NB4 (cell line): ENCODE results near the gene ZNF618.
"Not testable (repeated sequence)": the region's sequence is repeated elsewhere in the genome, so short reads cannot be mapped to it uniquely, and the experiment has no call there.

Experiments used
- DNase-seq: peaks from one replicate; pipeline ENCODE4 v3.0.0; 2010; ENCODE audit warnings: low read depth
- H3K4me3 ChIP-seq: one replicate; pipeline ENCODE4 v1.5.1; 2011; ENCODE audit warnings: mild to moderate bottlenecking, low read depth, low read length, moderate library complexity
- CTCF ChIP-seq: IDR thresholded peaks from one replicate; pipeline ENCODE4 v1.5.1; 2012; ENCODE audit warnings: low read depth, low read length
- MAX ChIP-seq: IDR thresholded peaks from 2 replicates; pipeline ENCODE4 v1.6.1; 2011; ENCODE audit warnings: low read depth, low read length
- MYC ChIP-seq: IDR thresholded peaks from 2 replicates; pipeline ENCODE4 v1.6.1; 2011; ENCODE audit warnings: low read depth, low read length
- POLR2A ChIP-seq: IDR thresholded peaks from 2 replicates; pipeline ENCODE4 v1.6.1; 2011; ENCODE audit warnings: mild to moderate bottlenecking; ENCODE audit not compliant: insufficient read length; ENCODE audit errors: extremely low read depth

The ZNF618 gene

GRCh38 chr9:114037961-114038723 is 162.0 kb downstream of the ZNF618 start:
- no peak overlapping the region for H3K4me3 ChIP-seq
- DNase-seq = no peak
- no peak for TF ChIP-seq CTCF
- no peak for TF ChIP-seq MYC
- TF ChIP-seq POLR2A = no peak
- no peak for TF ChIP-seq MAX

GRCh38 chr9:114038724-114039313 is 162.7 kb downstream of the ZNF618 start:
- no peak for DNase-seq
- TF ChIP-seq POLR2A (no peak), MAX (no peak), MYC (no peak), CTCF (no peak)
- no peak overlapping the region for H3K4me3 ChIP-seq

- TF ChIP-seq MAX (no peak), CTCF (no peak), POLR2A (no peak), MYC (no peak)
- no peak for DNase-seq
- no peak overlapping the region for H3K4me3 ChIP-seq
Measured at GRCh38 chr9:114039484-114039883, 163.4 kb downstream of the ZNF618 start.

GRCh38 chr9:114043660-114044059 is 167.6 kb downstream of the ZNF618 start:
- H3K4me3 ChIP-seq, DNase-seq: not testable (repeated sequence)

- TF ChIP-seq MAX (no peak), CTCF (no peak), MYC (no peak), POLR2A (no peak)
- no peak for DNase-seq
- H3K4me3 ChIP-seq = no peak overlapping the region
Measured at GRCh38 chr9:114046237-114046755, 170.2 kb downstream of the ZNF618 start.

- no peak for TF ChIP-seq MAX
- TF ChIP-seq POLR2A = no peak
- no peak for TF ChIP-seq CTCF
- TF ChIP-seq MYC = no peak
- no peak overlapping the region for H3K4me3 ChIP-seq
- no peak for DNase-seq
Measured at GRCh38 chr9:114046875-114047274, 170.8 kb downstream of the ZNF618 start.
